Measurements from ENCODE around the gene ZNF516. TPM values are rescaled to one million over a fixed set of nuclear protein-coding genes. Genes with fewer than 3 reads are reported as not detected.
A peak's percentile ranks its signal among the peaks of the same experiment; 100 is the strongest.

Gene ZNF516
- total and polyA plus RNA-seq, 10 of the 15 experiments (the other 5 are each of a cell fraction or from before 2014, with no cell fraction given): 2.0 to 32.0 (median 8.3) TPM

- no peak for TF ChIP-seq FOXK2 (IDR thresholded peaks at IDR 0.05)
- no peak for TF ChIP-seq RB1 (IDR thresholded peaks at IDR 0.05; ENCODE audit: borderline replicate concordance)
Measured at GRCh38 chr18:76380127-76380729, 114.8 kb downstream of the ZNF516 start (continued).

- ChIA-PET RAD21 (ENCODE audit: unreplicated experiment) (no interaction called here), POLR2A (no interaction called here), SMC1A (ENCODE audit: uncharacterized antibody, unreplicated experiment) (no interaction called here), CTCF (no interaction called here)
- no peak for FAIRE-seq
- DNase-seq (ENCODE audit: low read depth, low spot score): no peak
- H3K4me1 ChIP-seq (ENCODE audit: control insufficient read depth, insufficient read depth, low read length): peaks cover 24% of the 10 kb centered on the region
- H3K4me2 ChIP-seq (ENCODE audit: control insufficient read depth, insufficient read depth): no peak overlapping the region
- no peak overlapping the region for H2AFZ ChIP-seq (ENCODE audit: control insufficient read depth, low read depth, low read length)
- BruUV-seq (replicated peaks): TSS peak; percentile 48
- H3K27ac ChIP-seq (ENCODE audit: control insufficient read depth, insufficient read depth): no peak overlapping the region
- no peak overlapping the region for H3K9ac ChIP-seq (ENCODE audit: control insufficient read depth, insufficient read depth, low read length)
- ATAC-seq: no peak
- no peaks in the 10 kb centered on the region for H3K27me3 ChIP-seq (replicated peaks in 1 of 2; ENCODE audit: control insufficient read depth in 2 of 2, insufficient read depth in 2 of 2, low read length in 1 of 2)
- intact Hi-C loops (cut with micrococcal nuclease; ENCODE audit: unreplicated experiment) (no loop called here), in situ Hi-C loops (cut with MboI) (no loop called here)
- H4K20me1 ChIP-seq (ENCODE audit: control insufficient read depth, insufficient read depth): peaks cover 5% of the 10 kb centered on the region; the same call in 1 of the 2 replicates
- 94% methylated on average over 53 of the region's 53 CpGs for WGBS (ENCODE audit: insufficient coverage, insufficient replicate concordance, low lambda C conversion rate, missing lambda C conversion rate)
- no peaks in the 10 kb centered on the region for H3K79me2 ChIP-seq (ENCODE audit: control insufficient read depth, insufficient read depth, low read length)
- H3K36me3 ChIP-seq (ENCODE audit: control insufficient read depth in 2 of 2, insufficient read depth in 2 of 2, low read length in 1 of 2): peaks cover 5 to 17% of the 10 kb centered on the region in 2 experiments
- H3K4me3 ChIP-seq: no peak overlapping the region
- no peaks in the 10 kb centered on the region for H3K9me3 ChIP-seq (replicated peaks; ENCODE audit: control insufficient read depth, insufficient read depth, low read length)
- TF ChIP-seq, protein P1, sequence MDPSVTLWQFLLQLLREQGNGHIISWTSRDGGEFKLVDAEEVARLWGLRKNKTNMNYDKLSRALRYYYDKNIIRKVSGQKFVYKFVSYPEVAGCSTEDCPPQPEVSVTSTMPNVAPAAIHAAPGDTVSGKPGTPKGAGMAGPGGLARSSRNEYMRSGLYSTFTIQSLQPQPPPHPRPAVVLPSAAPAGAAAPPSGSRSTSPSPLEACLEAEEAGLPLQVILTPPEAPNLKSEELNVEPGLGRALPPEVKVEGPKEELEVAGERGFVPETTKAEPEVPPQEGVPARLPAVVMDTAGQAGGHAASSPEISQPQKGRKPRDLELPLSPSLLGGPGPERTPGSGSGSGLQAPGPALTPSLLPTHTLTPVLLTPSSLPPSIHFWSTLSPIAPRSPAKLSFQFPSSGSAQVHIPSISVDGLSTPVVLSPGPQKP (IDR thresholded peaks at IDR 0.05; ENCODE audit: low read depth, low read length): no peak
- TF ChIP-seq, protein P2, sequence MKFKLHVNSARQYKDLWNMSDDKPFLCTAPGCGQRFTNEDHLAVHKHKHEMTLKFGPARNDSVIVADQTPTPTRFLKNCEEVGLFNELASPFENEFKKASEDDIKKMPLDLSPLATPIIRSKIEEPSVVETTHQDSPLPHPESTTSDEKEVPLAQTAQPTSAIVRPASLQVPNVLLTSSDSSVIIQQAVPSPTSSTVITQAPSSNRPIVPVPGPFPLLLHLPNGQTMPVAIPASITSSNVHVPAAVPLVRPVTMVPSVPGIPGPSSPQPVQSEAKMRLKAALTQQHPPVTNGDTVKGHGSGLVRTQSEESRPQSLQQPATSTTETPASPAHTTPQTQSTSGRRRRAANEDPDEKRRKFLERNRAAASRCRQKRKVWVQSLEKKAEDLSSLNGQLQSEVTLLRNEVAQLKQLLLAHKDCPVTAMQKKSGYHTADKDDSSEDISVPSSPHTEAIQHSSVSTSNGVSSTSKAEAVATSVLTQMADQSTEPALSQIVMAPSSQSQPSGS (IDR thresholded peaks at IDR 0.05; ENCODE audit: low read length): no peak
- TF ChIP-seq SRF (IDR thresholded peaks at IDR 0.05; ENCODE audit: low read depth in 2 of 2, low read length in 2 of 2) (no peak), POLR2AphosphoS5 (IDR thresholded peaks at IDR 0.05; ENCODE audit: low read length) (no peak), CBFB (IDR thresholded peaks at IDR 0.05; ENCODE audit: low read depth) (no peak), ZNF24 (IDR thresholded peaks at IDR 0.05) (no peak), TARDBP (IDR thresholded peaks at IDR 0.05; ENCODE audit: borderline replicate concordance) (no peak), CHD1 (IDR thresholded peaks at IDR 0.05; ENCODE audit: low read depth, low read length) (no peak), POU2F2 (IDR thresholded peaks at IDR 0.05; ENCODE audit: borderline replicate concordance, low read depth, low read length) (no peak), NRF1 (conservative IDR thresholded peaks at IDR 0.05; ENCODE audit: low read depth, low read length) (no peak), CTCF (IDR thresholded peaks at IDR 0.05 in 2 of 3, conservative IDR thresholded peaks at IDR 0.05 in 1 of 3; ENCODE audit: control insufficient read depth in 2 of 3, extremely low read depth in 1 of 3, insufficient read depth in 1 of 3, low read depth in 3 of 3, low read length in 3 of 3) (no peak)
Measured at GRCh38 chr18:76379226-76380126, 115.6 kb downstream of the ZNF516 start.

Measured in GM12878 (cell line).